ENCODE data around the gene TWF2.

TWF2 gene

GRCh38 chr3:52218937-52219650 is 19.9 kb downstream of the TWF2 start:
- TF ChIP-seq CTCF (IDR thresholded peaks at IDR 0.05; ENCODE audit: control insufficient read depth, insufficient read depth, low read depth, low read length, missing control alignments): no peak
- H3K4me3 ChIP-seq (ENCODE audit: control insufficient read depth, low read depth, low read length): no peak overlapping the region
- DNase-seq (ENCODE audit: low read depth): no peak

- no peak overlapping the region for H3K4me3 ChIP-seq (ENCODE audit: control insufficient read depth, low read depth, low read length)
- no peak for TF ChIP-seq CTCF (IDR thresholded peaks at IDR 0.05; ENCODE audit: control insufficient read depth, insufficient read depth, low read depth, low read length, missing control alignments)
- DNase-seq (ENCODE audit: low read depth): no peak
These were observed 20.5 kb downstream of the TWF2 start for GRCh38 chr3:52218454-52218853.

GRCh38 chr3:52218026-52218425 is 20.9 kb downstream of the TWF2 start:
- no peak for TF ChIP-seq CTCF (IDR thresholded peaks at IDR 0.05; ENCODE audit: control insufficient read depth, insufficient read depth, low read depth, low read length, missing control alignments)
- no peak for DNase-seq (ENCODE audit: low read depth)
- H3K4me3 ChIP-seq (ENCODE audit: control insufficient read depth, low read depth, low read length): no peak overlapping the region

GRCh38 chr3:52217409-52217805 is 21.6 kb downstream of the TWF2 start:
- no peak for TF ChIP-seq CTCF (IDR thresholded peaks at IDR 0.05; ENCODE audit: control insufficient read depth, insufficient read depth, low read depth, low read length, missing control alignments)
- no peak for DNase-seq (ENCODE audit: low read depth)
- H3K4me3 ChIP-seq (ENCODE audit: control insufficient read depth, low read depth, low read length): no peak overlapping the region

- no peak overlapping the region for H3K4me3 ChIP-seq (ENCODE audit: control insufficient read depth, low read depth, low read length)
- DNase-seq (ENCODE audit: low read depth): no peak
- no peak for TF ChIP-seq CTCF (IDR thresholded peaks at IDR 0.05; ENCODE audit: control insufficient read depth, insufficient read depth, low read depth, low read length, missing control alignments)
These were observed 22.2 kb downstream of the TWF2 start for GRCh38 chr3:52216585-52217408.

GRCh38 chr3:52215351-52215750 is 23.6 kb downstream of the TWF2 start:
- H3K4me3 ChIP-seq (ENCODE audit: control insufficient read depth, low read depth, low read length): no peak overlapping the region
- no peak for DNase-seq (ENCODE audit: low read depth)
- no peak for TF ChIP-seq CTCF (IDR thresholded peaks at IDR 0.05; ENCODE audit: control insufficient read depth, insufficient read depth, low read depth, low read length, missing control alignments)
